Spleen (tissue), 11 donors: ENCODE results near the gene ADARB2. TPM values are rescaled to one million over a fixed set of nuclear protein-coding genes. Genes with fewer than 3 reads are reported as not detected.

ENCODE experiments used
- DNase-seq: peaks from one replicate; pipeline ENCODE4 v3.0.0-alpha.2; 2020
- H3K27ac ChIP-seq, 8 donors: fragments of 200-600 bp; sonication (generic) in 7 of 8; 1 replicate in 4 of 8; 2 replicates in 4 of 8; pipeline versions ENCODE4 v1.5.0 to v1.8.0; 2016 to 2021; ENCODE audit warnings: inconsistent platforms in 4 of 8, mild to moderate bottlenecking in 4 of 8, moderate library complexity in 1 of 8
- H3K27me3 ChIP-seq, 7 donors: fragments of 200-600 bp; sonication (generic) in 6 of 7; replicated peaks in 1 of 7; 1 replicate in 4 of 7; 2 replicates in 3 of 7; pipeline versions ENCODE4 v1.5.0 to v1.8.0; 2016 to 2021; ENCODE audit warnings: inconsistent platforms in 3 of 7, mild to moderate bottlenecking in 1 of 7
- H3K36me3 ChIP-seq, 6 donors: fragments of 200-600 bp; sonication (generic) in 5 of 6; 1 replicate in 4 of 6; 2 replicates in 2 of 6; pipeline versions ENCODE4 v1.5.0 to v1.8.0; 2016 to 2021; ENCODE audit warnings: inconsistent platforms in 2 of 6
- H3K4me1 ChIP-seq, 6 donors: fragments of 200-600 bp; sonication (generic) in 5 of 6; 1 replicate in 3 of 6; 2 replicates in 3 of 6; pipeline versions ENCODE4 v1.5.0 to v1.8.0; 2016 to 2021; ENCODE audit warnings: inconsistent platforms in 3 of 6
- H3K4me3 ChIP-seq, 8 donors: fragments of 200-600 bp; sonication (generic) in 7 of 8; 1 replicate in 4 of 8; 2 replicates in 4 of 8; pipeline versions ENCODE4 v1.5.0 to v1.8.0; 2016 to 2021; ENCODE audit warnings: inconsistent platforms in 4 of 8, mild to moderate bottlenecking in 4 of 8, moderate library complexity in 2 of 8
- H3K9me3 ChIP-seq, 8 donors: fragments of 200-600 bp; sonication (generic) in 7 of 8; 1 replicate in 4 of 8; 2 replicates in 4 of 8; pipeline versions ENCODE4 v1.5.0 to v1.8.0; 2016 to 2021; ENCODE audit warnings: inconsistent platforms in 4 of 8
- POLR2A ChIP-seq, 3 donors: fragments of 450-650 bp; IDR thresholded peaks; one replicate each; pipeline ENCODE4 v1.5.1; 2017; ENCODE audit warnings: antibody characterized with exemption in 3 of 3, mild to moderate bottlenecking in 1 of 3
- POLR2AphosphoS5 ChIP-seq, 3 donors: sonication (generic); formaldehyde crosslinking; IDR thresholded peaks; one replicate each; pipeline ENCODE4 v1.5.1; 2017; ENCODE audit warnings: antibody characterized with exemption in 3 of 3
- WGBS, 5 donors: extraction: QIAGEN DNeasy Blood & Tissue Kit in 3 of 5; methylation state at CpG; one replicate each; pipeline versions ENCODE4 v1.1.5 to v1.1.7; 2013 to 2018; 5-methylcytosine and 5-hydroxymethylcytosine counted together
- intact Hi-C: fragments of 100-400 bp; cut with DNase I; formaldehyde crosslinking; loops from one replicate; pipeline ENCODE4 v1.15.0; 2023; ENCODE audit warnings: low total_unique reads
- polyA plus RNA-seq, 3 donors: library from polyadenylated mRNA; stranded (reverse); fragments of 200-250 nt; gene quantifications; one replicate each; pipeline ENCODE4 v1.2.1, GENCODE V29; 2013
- total RNA-seq, 7 donors: library from RNA; depleted of rRNA in 3 of 7; stranded (reverse); fragments of >200 nt in 3 of 7; fragmentation: NEBNext Ultra II Directional in 4 of 7; extraction: Animal tissue kit (Norgen Biotek cat#: 25700) in 4 of 7; gene quantifications; one replicate each; pipeline versions ENCODE4 v1.1.0 to v1.2.1, GENCODE V29; 2016 to 2021
- TF ChIP-seq, protein P1 (sequence below), 11 experiments: fragments of 200-600 bp in 7 of 11; fragments of 450-650 bp in 4 of 11; sonication (generic) in 4 of 11; IDR thresholded peaks in 8 of 11; conservative IDR thresholded peaks in 3 of 11; 1 replicate in 7 of 11; 2 replicates in 4 of 11; pipeline versions ENCODE4 v1.4.0 to v1.8.0; 2016 to 2021; ENCODE audit warnings: antibody characterized with exemption in 11 of 11, inconsistent platforms in 4 of 11, mild to moderate bottlenecking in 1 of 11
- donor health status: healthy with polysubstance abuse.
- donor health status: DM: no; HTN: no; CAD: no; lungs with moderate emphysema.
- donor health status: DM: no; HTN: no; CAD: no.
- donor health status: Bipolar disorder and iron deficiency.
- donor health status: healthy.
- donor health status: DM: no; HTN: no; CAD: no.
- donor health status: DM: yes; HTN: yes; CAD: no.

The ADARB2 gene
- total and polyA plus RNA-seq, 10 donors: 0.05 to 8.1 (median 0.96) TPM

DNA sequence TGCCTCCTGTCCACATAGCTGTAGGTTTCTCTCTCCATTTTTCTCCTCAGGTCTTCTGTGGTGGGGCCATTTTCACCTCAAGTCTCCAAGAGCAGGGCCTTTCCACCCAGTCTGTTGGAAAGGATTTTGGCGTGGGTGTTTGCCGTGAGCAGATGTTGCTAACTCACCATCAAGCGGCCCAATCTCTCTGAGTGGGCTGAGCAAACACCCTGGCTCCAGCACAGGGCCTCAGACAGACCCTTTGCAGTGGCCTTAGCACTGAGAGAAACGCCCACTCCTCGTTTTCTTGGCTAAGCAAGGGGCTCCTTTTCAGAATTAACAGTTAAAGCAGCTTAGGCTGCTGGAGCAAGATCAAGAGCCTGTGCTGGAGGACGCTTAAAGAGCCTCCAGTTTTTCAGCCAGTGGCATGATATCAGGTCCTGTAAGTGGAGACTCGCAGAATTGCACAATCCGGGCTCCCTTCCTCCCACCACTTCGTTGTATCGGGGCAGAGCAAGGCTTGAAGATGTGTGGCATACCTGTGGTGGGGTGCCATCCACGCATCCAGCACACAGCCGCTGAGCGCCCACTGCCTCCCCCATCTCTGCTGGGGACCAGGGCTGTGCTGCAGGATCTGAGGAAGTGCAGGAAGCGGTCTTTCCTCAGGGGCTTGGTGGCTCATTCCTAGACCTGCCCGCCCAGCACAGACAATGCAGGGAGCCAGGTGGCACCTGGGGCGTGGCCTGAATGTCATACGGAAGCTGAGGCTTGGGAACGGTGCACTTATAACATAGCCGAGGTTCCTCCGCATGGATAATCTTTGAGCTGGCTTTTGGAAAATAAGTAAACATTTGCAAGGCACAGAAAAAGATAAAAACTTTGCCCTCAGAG is 142.7 kb downstream of the ADARB2 start:
- intact Hi-C loops: no loop called here
- peaks cover 0 to 3% (median 0%) of the 10 kb centered on the region in 8 donors for H3K9me3 ChIP-seq
- H3K4me1 ChIP-seq: no peaks in the 10 kb centered on the region
- TF ChIP-seq POLR2A (IDR thresholded peaks at IDR 0.05) (no peak), POLR2AphosphoS5 (IDR thresholded peaks at IDR 0.05) (no peak)
- TF ChIP-seq, protein P1, sequence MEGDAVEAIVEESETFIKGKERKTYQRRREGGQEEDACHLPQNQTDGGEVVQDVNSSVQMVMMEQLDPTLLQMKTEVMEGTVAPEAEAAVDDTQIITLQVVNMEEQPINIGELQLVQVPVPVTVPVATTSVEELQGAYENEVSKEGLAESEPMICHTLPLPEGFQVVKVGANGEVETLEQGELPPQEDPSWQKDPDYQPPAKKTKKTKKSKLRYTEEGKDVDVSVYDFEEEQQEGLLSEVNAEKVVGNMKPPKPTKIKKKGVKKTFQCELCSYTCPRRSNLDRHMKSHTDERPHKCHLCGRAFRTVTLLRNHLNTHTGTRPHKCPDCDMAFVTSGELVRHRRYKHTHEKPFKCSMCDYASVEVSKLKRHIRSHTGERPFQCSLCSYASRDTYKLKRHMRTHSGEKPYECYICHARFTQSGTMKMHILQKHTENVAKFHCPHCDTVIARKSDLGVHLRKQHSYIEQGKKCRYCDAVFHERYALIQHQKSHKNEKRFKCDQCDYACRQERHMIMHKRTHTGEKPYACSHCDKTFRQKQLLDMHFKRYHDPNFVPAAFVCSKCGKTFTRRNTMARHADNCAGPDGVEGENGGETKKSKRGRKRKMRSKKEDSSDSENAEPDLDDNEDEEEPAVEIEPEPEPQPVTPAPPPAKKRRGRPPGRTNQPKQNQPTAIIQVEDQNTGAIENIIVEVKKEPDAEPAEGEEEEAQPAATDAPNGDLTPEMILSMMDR (IDR thresholded peaks at IDR 0.05 in 8 of 11, conservative IDR thresholded peaks at IDR 0.05 in 3 of 11): no peak
- no peak overlapping the region for H3K27ac ChIP-seq
- H3K27me3 ChIP-seq: peaks cover 0 to 19% (median 0%) of the 10 kb centered on the region in 7 donors
- WGBS, 5 donors: 75 to 79% (median 76%) methylated on average over 20 of the region's 20 CpGs
- no peak for DNase-seq
- H3K4me3 ChIP-seq: no peak overlapping the region
- no peaks in the 10 kb centered on the region for H3K36me3 ChIP-seq

DNA sequence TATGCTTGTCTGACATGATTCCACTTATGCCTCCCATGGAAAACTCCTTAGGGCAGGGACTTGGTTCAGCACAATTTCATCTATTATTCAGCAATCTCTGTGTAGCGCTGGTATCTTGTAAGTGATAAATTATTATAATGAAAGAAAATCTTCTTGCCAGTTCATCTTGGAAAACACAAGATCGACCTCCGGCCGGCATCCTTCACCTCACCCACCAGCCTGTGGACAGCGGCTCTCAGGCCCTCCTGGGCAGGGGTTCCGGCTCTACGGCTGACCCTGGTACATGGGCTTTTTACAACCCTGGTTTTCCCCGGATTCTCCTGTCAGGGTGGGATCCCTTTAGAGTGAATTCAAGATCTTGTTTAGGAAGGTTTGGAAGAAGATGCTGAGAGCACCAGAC is 145.6 kb downstream of the ADARB2 start:
- TF ChIP-seq, protein P1 (IDR thresholded peaks at IDR 0.05 in 8 of 11, conservative IDR thresholded peaks at IDR 0.05 in 3 of 11): no peak
- TF ChIP-seq POLR2AphosphoS5 (IDR thresholded peaks at IDR 0.05) (no peak), POLR2A (IDR thresholded peaks at IDR 0.05) (no peak)
- DNase-seq: no peak
- H3K27me3 ChIP-seq: peaks cover 0 to 13% (median 0%) of the 10 kb centered on the region in 7 donors
- H3K4me1 ChIP-seq: no peaks in the 10 kb centered on the region
- no peak overlapping the region for H3K27ac ChIP-seq
- intact Hi-C loops: no loop called here
- no peaks in the 10 kb centered on the region for H3K36me3 ChIP-seq
- 77 to 89% (median 89%) methylated on average over 8 of the region's 8 CpGs for WGBS, 5 donors
- H3K4me3 ChIP-seq: no peak overlapping the region
- H3K9me3 ChIP-seq: peaks cover 0 to 19% (median 12%) of the 10 kb centered on the region in 8 donors

DNA sequence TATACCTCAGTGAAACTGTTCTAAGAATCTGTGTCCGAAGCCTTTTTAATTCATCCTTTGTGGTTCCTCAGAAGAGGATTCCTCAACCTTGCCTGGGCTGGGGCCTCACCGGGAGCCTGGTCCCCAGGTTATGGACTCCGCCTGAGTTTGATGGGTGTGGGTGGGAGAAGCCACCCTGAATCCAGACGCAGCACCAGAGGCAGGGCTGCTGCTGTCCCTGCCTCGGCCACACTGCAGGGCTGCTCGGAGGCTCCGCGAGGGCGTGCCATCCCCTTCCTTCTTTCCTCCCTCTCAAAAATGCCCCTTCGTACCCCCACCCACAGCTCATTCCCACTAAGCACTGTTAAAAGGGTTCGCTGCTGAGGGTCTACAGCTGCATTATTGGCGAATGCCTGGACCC is 146.3 kb downstream of the ADARB2 start:
- peaks cover 0 to 19% (median 12%) of the 10 kb centered on the region in 8 donors for H3K9me3 ChIP-seq
- TF ChIP-seq, protein P1 (IDR thresholded peaks at IDR 0.05 in 8 of 11, conservative IDR thresholded peaks at IDR 0.05 in 3 of 11): no peak
- TF ChIP-seq POLR2A (IDR thresholded peaks at IDR 0.05) (no peak), POLR2AphosphoS5 (IDR thresholded peaks at IDR 0.05) (no peak)
- peaks cover 0 to 8% (median 0%) of the 10 kb centered on the region in 7 donors for H3K27me3 ChIP-seq
- intact Hi-C loops: no loop called here
- H3K4me1 ChIP-seq: no peaks in the 10 kb centered on the region
- no peaks in the 10 kb centered on the region for H3K36me3 ChIP-seq
- no peak for DNase-seq
- H3K27ac ChIP-seq: no peak overlapping the region
- H3K4me3 ChIP-seq: no peak overlapping the region
- WGBS, 5 donors: 72 to 89% (median 82%) methylated on average over 12 of the region's 12 CpGs

DNA sequence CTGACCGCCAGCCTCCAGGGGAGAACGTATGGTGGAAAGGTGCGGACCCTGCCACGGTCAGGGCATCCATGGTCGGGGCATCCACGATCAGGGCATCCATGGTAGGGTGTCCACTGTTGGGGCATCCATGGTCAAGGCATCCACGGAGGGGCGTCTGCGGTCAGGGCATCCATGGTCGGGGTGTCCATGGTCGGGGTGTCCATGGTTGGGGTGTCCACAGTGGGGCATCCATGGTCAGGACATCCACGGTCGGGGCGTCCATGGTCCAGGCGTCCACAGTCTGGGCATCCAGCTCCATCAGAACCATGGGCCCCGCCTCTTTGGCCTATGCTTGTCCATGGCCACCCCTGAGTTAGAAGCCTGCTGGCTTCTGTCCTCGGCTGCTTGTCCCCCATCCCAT is 148.1 kb downstream of the ADARB2 start:
- Histone ChIP-seq H3K27ac (no peak overlapping the region), H3K27me3 (peaks cover 0 to 8% (median 0%) of the 10 kb centered on the region in 7 donors), H3K36me3 (no peaks in the 10 kb centered on the region), H3K4me3 (no peak overlapping the region), H3K9me3 (peaks cover 0 to 19% (median 12%) of the 10 kb centered on the region in 8 donors), H3K4me1 (no peaks in the 10 kb centered on the region)
- WGBS, 5 donors: 88 to 93% (median 93%) methylated on average over 16 to 17 of the region's 17 CpGs
- DNase-seq: no peak
- intact Hi-C loops: no loop called here
- TF ChIP-seq, protein P1 (IDR thresholded peaks at IDR 0.05 in 8 of 11, conservative IDR thresholded peaks at IDR 0.05 in 3 of 11): no peak
- TF ChIP-seq POLR2AphosphoS5 (IDR thresholded peaks at IDR 0.05) (no peak), POLR2A (IDR thresholded peaks at IDR 0.05) (no peak)
